ENCODE results near the gene TIMP1.

DNA sequence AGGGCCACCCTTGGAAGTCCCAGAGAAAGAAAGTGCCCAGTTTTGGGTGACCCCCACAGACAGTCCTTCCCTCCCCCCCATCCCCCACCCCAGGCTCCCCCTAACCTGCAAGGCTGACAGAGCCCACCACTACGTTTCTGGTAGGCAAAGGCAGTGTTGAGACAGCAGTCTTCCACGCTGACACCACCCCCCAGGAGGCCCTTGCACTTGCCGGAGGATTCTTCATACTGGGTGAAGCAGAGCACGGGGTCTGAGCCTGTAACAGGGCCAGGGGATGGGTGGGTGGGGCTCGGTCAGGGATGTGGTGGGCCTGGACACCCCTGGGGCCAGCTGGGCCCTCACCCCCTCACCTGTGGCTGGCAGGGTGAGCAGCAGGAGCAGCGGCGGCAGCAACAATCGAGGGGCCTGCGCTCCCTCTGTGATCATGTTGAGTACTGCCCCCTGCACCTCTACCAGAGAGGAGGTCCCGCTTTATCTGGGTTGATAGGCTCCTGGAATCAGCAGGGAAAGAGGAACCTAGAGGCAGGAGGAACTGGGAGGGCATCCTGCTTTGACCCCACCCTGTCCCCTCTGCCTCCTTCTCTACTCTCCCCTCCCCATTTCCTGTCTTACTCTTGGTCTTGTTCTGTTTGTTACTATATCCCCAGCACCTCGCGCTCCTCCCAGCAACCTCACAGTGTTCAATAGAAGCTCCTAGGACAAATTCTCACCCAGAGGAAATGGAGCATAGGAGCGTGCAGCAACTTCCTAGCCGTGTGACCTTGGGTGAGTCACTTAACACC lies 47.4 kb downstream of the TIMP1 start, which contains the start of gene CFP:
- TF ChIP-seq, protein P1, sequence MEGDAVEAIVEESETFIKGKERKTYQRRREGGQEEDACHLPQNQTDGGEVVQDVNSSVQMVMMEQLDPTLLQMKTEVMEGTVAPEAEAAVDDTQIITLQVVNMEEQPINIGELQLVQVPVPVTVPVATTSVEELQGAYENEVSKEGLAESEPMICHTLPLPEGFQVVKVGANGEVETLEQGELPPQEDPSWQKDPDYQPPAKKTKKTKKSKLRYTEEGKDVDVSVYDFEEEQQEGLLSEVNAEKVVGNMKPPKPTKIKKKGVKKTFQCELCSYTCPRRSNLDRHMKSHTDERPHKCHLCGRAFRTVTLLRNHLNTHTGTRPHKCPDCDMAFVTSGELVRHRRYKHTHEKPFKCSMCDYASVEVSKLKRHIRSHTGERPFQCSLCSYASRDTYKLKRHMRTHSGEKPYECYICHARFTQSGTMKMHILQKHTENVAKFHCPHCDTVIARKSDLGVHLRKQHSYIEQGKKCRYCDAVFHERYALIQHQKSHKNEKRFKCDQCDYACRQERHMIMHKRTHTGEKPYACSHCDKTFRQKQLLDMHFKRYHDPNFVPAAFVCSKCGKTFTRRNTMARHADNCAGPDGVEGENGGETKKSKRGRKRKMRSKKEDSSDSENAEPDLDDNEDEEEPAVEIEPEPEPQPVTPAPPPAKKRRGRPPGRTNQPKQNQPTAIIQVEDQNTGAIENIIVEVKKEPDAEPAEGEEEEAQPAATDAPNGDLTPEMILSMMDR (IDR thresholded peaks at IDR 0.05; ENCODE audit: low read depth, low read length) = no peak
- no peak for TF ChIP-seq EZH2phosphoT487 (IDR thresholded peaks at IDR 0.05; ENCODE audit: low read depth)
